SHP77 (cell line): Measurements from ENCODE around the gene SYNE2.
"Not testable (repeated sequence)": the region's sequence is repeated elsewhere in the genome, so short reads cannot be mapped to it uniquely, and the experiment has no call there.

Experiments
- DNase-seq, 2 experiments: peaks; one replicate each; lab custom pipeline; 2025; lab: John Stamatoyannopoulos, UW

Gene SYNE2

DNA sequence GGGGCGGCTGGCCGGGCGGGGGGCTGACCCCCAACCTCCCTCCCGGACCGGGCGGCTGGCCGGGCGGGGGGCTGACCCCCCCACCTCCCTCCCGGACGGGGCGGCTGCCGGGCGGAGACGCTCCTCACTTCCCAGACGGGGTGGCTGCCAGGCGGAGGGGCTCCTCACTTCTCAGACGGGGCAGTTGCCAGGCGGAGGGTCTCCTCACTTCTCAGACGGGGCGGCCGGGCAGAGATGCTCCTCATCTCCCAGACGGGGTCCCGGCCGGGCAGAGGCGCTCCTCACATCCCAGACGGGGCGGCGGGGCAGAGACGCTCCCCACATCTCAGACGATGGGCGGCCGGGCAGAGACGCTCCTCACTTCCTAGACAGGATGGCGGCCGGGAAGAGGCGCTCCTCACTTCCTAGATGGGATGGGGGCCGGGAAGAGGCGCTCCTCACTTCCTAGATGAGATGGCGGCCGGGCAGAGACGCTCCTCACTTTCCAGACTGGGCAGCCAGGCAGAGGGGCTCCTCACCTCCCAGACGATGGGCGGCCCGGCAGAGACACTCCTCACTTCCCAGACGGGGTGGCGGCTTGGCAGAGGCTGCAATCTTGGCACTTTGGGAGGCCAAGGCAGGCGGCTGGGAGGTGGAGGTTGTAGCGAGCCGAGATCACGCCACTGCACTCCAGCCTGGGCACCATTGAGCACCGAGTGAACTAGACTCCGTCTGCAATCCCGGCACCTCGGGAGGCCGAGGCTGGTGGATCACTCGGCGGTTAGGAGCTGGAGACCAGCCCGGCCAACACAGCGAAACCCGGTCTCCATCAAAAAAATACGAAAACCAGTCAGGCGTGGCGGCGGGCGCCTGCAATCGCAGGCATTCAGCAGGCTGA, 185.3 kb downstream of the SYNE2 start:
- not testable (repeated sequence) for DNase-seq

DNA sequence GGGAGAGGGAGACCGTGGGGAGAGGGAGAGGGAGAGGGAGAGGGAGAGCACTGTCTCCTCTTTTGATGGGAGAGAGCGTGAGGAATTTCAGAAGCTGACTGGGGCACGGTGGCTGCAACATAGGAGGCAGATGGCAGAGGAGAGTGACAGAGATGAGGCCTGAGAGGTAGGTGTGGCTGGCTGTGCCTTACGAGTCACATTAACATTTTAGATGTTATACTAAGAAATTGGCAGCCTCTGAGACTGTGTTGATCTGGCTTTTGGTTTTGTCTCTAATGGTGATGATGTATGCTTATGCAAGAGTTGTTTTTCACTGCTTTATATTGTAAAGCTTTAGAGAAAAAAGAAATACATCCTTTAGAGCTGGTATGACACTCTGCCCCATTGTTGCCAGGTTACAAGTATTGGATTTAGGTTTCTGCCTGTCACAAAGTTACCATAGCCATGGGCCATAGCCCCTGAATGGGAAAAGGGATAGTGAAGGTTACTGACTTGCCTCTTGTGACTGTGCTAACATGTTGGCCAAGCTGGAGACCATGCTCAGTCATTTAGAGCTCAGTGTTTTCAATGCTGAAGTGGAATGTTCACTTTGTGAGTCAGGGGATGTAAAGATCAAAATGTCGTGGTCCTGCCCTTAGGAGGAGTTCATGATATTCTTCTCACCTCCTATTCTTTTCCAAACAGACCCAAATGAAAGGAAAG, 186.2 kb downstream of the SYNE2 start:
- DNase-seq: no peak

DNA sequence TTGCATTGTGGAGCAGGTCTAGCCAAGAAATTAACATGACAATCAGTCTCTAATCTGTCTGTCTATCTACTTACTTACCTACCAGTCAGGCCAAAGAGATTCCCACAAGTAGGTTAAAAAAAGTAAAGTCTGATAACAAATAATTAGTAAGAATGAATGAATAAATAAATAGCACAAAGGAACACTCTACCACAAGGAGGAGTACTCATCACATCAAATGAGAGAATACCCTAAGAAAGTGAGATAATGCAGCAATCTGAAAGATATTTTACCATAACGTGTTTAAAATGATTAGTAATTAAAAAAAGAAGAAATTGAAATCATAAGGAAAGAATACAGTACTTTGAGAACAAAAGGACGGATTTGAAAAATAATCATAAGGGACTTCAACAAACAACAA, 187.2 kb downstream of the SYNE2 start:
- no peak for DNase-seq

DNA sequence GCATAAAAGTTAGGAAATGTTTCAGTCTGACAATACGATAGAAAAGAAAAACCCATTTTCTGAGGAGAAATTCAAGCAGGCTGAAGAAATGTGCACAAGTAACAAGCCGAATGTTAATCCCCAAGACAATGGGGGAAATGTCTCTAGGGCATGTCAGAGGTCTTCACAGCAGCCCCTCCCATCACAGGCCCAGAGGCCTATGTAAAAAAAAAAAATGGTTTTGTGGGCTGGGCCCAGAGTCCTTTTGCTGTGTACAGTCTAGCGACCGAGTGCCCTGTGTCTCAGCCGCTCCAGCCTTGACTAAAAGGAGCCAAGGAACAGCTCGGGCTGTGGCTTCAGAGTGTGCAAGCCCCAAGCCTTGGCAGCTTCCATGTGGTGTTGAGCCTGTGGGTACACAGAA, 190.5 kb downstream of the SYNE2 start:
- not testable (repeated sequence) for DNase-seq

DNA sequence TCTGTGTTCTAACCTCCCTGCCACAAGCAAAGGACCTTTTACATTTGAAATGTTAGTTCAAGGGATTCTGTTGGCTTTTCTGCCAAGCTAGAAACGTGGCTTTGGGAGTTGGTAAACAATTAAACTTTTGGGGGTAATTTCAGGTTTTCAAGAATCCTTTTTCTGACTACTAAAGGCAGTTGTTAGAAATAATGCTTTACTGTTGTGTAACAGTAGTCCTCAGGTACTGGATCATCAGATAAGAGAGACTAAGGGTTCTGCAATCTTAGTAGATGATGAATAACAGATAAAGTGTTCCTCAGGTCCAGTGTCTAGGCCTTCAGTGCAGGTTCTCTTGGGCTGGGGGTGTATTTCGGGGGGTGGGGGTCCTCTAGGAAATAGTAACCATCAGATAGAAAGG, 192.3 kb downstream of the SYNE2 start:
- DNase-seq: no peak

DNA sequence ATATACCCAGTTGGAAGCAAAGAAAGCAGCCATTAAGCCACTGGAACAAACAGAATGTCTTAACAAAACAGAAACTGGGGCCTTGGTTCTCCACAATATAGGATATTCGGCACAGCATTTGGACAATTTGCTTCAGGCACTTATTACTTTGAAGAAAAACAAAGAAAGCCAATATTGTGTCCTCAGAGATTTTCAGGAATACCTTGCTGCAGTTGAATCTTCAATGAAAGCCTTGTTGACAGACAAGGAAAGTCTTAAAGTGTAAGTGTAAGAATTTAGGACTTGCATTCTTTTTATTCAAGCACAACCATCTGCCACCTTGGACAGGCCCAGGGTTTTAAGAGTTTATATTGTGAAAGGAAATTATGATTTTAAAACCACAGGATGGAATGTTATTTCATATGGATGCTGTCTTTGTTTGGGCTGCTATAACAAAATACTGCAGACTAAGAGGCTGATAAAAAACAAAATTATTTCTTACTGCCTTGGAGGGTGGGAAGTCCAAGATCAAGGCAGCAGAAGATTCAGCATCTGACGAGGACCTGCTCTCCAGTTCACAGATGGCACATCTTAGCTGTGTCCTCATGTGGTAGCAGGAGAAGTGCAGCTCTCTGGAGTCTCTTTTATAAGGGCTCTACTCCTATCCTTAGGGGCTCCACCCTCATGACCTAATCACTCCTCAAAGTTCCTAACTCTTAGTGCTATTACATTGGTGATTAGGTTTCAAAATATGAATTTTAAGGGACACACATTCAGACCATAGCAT, 197.0 kb downstream of the SYNE2 start:
- DNase-seq: no peak

DNA sequence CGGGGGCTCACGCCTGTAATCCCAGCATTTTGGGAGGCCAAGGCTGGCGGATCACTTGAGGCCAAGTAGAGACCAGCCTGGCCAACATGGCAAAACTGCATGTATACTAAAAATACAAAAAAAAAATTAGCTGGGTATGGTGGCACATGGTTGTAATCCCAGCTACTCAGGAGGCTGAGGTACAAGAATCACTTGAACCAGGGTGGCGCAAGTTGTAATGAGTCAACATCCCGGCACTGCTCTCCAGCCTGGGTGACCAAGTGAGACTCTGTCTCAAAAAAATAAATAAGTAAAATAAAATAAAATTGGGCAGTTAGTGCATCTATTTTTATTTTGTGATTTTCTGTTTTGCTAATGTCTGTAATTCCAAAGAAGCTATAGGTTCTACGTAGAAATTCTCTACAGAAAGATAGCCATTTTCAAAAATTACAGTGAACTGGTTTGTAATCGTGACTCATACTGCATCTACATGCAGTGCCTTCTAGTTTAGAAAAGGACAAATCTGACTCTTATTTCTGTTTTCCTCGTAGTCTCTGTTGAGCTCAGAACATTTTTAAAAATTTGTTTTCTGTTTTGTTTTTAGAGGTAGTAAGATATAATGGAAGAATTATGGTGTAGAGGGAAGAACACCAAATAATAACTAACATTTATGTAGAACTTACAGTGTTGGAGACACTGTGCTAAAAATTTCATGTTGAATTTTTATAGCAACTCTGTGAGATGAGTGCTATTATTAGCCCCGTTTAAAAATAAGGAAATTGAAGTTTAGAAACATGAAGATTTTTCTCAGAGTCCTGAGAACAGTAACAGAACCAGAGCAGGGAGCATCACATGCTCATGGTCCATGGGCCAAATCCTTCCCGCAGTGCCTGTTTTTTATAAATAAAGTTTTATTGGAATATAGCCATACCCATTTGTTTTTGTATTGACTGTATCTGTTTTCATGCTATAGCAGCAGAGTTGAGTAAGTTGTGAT, 201.2 kb downstream of the SYNE2 start:
- DNase-seq: no peak

DNA sequence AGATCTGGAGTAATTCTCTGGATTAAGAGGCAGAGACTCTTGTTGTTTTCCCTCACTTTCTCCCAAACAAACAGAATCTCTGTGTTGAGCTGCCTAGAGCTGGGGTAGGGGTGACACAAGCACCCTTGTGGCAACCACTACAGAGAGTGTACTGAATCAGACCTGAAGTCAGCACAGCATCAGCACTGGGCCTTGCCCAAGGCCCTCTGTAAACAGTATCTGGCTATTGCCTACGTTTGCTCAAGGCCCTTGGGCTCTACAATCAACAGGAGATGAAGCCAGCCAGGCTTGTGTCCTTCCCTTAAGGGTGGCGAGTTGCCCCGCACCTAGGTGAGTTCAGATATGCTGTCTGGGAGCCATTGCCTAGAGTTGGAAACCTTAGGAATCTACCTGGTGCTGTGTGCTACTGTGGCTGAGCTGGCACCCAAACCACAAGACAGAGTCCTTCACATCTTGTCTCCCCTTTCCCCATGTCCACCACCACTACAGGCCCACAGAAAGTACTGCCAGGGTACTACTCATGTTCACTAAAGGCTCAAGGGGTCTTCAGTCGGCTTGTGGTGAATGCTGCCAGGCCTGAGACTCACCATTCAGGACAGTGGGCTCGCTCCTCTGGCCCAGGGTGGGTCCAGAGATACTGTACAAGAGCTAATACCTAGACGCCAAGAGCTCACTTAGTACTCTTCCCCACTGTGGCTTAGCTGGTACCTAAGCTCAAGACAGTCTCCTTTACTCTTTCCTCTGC, 206.8 kb downstream of the SYNE2 start:
- no peak for DNase-seq

DNA sequence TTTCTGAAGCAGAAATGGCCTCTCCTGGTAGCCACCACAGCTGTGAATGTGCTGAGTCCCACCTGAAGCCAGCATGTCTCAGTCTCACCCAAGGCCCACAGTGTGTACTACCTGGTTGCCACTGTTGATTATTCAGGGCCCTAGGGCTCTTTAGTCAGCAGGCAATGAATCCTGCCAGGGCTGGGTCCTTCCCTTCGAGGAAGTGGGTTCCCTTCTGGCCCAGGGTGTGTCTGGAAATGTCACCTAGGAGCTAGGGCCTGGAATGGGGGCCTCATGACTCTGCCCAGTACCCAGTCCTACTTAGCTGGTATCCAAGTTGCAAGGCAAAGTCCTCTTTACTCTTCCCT, 207.4 kb downstream of the SYNE2 start:
- no peak for DNase-seq

DNA sequence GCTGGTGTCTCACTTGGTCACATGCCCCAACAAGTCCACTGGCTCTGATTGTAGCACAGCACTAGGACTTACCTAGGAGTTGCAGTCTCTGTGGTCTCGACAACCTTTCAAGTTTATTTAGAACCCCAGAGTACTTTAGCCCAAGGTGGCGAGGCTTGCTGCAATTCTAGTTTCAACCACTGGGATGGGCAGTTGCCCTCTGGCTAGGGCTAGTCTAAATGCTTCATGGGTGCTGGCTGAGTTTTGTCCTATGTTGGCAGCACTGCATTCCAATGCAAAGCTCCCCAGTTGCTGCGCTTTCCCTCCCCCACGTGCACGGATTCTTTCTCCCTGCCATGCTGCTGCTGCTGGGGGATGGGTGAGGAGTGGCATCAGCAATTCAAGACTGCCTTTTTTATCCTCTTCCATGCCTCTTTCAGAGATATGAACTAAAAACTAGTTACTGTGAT, 207.9 kb downstream of the SYNE2 start:
- no peak for DNase-seq

DNA sequence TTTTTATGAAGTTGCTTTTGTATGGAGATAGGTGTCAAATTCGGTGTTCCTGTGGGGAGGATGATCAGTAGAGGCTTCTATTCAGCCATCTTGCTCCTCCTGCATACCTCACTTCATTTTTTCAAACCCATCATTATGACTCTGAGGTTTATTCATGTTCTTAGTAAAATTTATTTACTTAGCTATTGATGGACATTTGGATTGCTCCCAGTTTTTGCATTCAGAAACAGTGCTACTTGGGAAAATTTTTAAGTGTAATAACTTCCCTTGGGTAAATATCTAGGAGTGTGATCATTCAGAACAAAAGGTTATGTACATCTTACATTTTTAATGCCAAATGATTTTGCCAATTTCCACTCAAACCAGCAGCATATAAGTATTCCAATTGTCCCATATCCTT, 208.3 kb downstream of the SYNE2 start:
- DNase-seq: no peak

DNA sequence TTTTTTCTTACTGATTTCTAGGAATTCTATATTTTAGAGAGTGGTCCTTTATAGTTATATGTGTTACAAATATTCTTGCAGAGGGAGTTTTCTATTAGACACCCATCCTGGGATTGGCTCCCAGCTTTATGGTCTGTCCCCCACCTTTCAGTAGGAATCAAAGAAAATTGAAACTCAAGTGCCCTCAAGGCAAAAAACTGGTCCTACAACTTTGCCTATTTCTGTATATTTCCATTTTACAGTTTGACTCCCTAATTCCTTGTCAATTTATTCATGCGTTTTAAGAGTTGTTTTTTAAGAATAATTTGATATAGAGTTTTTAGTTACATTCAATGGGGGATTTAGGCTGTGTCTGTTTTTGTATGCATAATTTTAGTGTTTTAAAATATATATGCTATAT, 208.9 kb downstream of the SYNE2 start:
- DNase-seq: no peak

DNA sequence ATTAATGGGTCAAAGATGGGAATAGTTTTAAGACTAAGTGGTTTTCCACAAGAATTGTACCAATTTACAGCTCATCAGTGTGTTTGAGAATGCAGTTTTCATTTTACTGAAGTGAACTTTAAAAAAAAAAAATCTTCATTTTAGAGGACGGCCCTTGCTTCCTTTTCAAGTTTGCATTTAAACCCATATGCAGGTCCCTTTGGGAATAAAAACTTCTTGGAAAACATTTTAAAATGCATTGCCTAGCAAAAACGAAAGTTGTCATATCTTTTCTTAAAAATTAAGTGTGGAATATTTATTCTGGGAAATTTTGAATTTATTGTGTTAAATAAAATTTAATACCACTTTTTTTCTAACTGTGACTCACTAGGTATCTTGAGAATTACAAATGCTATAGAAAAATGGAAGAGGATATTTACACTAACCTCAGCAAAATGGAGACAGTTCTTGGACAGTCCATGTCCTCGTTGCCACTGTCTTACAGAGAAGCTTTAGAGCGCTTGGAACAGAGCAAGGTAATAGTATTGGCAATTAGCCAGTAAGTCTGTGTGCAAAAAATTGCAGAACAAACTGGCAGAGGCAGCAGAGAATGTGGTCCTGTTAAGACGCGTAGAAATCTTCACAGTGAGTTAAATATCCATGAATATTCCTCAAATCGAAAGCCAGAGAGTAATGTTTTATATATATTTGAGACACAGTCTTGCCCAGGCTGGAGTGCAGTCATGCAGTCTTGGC, 209.7 kb downstream of the SYNE2 start:
- no peak for DNase-seq

DNA sequence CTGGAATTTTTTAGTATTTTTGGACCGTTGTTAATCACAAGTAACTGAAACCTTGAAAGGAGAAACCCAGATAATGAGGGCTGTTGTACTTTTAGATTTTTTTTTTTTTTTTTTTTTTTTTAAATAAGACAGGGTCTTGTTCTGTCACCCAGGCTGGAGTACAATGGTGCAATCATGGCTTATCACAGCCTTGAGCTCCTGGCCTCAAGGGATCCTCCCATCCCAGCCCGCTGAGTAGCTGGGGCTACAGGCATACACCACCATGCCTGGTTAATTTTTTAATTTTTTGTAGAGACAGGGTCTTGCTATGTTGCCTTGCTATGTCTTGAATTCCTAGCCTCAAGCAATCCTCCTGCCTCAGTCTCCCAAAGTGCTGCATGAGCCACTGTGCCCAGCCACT, 211.6 kb downstream of the SYNE2 start:
- DNase-seq: no peak

DNA sequence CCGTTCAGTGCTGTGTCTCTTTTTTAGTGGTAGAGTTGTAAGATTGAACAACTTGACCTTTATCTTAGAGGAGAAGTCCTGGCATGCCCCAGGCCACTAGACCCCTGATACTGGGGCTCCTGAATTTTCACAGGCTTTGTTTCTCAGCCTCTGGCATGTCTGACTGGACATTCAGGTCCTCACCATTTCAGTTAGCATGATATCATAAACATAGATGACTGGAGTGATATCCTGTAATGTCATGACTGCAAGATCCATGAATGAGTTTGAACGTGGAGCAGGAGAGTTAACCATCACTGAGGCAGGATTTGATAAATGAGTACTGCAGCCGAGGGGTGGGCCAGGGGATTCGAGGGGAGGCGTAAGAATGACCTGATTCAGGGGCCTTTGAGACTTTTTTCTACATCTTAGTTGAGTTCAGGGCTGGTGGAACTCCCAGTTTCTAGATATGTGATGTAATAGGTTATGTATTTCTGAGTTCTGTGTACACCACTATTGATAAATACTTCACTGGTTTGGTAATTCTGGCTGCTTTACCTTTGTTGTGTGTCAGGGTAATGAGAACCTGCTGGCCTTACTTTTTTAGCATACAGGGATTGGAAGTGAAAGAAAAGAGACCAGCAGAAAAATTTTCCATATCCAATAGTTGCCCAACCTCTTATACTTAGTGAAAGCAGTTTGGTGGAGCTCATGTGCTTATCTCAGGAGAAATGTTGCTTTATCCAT, 217.0 kb downstream of the SYNE2 start:
- no peak for DNase-seq

DNA sequence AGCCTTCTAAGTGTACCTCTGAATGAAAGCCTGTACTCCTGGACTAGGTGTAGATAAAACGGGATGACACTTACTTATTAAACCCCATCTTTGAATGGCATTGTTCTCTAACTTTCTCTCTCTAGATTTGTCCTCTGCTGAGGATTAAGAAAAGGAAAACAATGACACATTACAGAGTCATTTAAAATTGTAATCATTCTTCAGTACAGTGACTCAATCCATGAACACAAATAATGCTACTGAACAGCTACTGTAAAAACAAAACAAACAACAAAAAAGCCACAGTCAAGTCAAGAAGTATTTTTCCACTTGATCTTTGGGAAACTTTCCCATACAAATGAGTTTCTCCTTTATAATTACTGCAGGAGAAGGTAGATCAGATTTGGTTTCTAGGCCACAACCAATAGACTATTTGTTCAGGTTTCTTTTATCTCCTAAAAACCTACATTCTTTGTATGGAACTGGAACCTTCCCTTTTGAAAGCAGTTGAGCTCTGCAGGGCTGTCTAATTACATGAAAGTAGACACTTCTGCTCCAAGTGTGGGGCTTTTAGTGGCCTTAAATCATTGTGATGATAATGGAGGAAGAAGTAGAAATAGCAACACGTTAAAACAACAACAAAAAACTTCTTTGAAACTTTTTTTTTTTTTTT, 222.3 kb downstream of the SYNE2 start:
- DNase-seq: no peak

DNA sequence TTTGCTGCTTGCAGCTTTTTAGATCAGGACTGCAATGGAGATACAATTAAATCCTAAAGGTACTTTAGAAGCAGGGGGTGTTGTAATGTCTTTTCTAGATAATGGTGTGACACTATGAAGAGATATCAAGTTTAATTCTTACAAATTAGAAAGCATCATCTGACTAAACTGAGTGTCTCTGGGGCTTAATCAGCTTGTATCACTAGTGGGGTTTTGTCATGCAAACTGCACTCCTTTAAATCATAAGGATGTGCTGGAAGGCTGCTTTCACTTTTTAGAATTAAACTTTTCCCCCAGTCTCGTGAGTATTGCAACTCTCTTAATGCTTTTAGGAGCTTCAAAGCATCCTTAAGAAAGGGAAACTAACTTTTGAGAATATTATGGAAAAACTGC, 222.8 kb downstream of the SYNE2 start:
- no peak for DNase-seq

DNA sequence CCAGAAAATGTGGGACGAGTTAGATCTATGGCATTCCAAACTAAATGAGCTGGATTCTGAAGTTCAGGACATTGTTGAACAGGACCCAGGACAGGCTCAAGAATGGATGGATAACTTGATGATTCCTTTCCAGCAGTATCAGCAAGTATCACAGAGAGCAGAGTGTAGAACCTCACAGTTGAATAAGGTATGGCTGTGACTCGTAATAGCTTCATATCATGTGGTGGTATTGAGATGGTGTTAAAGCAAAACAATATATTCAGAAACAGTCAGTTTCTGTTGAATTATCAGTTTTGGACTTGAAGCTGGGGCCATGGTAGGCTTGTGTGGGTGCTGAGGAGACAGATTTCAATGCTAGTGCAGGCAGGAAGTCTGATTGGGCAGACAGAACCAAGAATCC, 227.6 kb downstream of the SYNE2 start:
- DNase-seq: no peak

DNA sequence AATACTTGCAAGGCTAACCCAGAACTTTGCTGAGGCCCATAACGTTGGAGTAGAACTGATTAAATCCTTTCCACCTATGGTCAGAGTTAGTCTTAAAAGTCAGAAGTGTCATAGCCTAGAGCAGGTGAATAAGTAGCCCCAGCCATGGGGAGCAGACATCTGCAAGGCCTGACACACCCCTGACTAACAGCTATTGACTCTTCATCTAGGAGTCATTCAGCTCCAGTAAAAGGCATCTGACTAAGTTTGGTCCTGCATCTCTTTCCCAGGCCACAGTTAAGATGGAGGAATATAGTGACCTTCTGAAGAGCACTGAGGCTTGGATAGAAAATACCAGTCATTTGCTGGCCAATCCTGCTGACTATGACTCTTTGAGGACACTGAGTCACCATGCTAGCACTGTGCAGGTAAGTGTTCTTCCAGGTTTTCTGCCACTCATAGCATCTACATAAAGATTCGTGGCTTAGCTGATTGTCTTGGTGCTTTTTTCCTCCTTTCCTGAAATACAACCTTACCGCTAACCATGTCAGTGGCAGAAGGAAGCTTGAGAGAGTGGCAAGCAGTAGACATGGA, 228.5 kb downstream of the SYNE2 start:
- no peak for DNase-seq
